K562 (cell line): ENCODE results near the gene PTPRR. TPM values are rescaled to one million over a fixed set of nuclear protein-coding genes. Genes with fewer than 3 reads are reported as not detected.

ENCODE experiments used
- ATF1 ChIP-seq, 2 experiments: fragments of 450-650 bp in 1 of 2; IDR thresholded peaks; 2 replicates each; pipeline ENCODE4 v1.6.1; 2016; ENCODE audit warnings: missing compliant biosample characterization in 1 of 2, missing genetic modification characterization in 1 of 2
- BHLHE40 ChIP-seq: IDR thresholded peaks from 2 replicates; pipeline ENCODE4 v1.6.1; 2011; ENCODE audit warnings: low read length, improper control_type of control experiment
- C11orf30 ChIP-seq: fragments of 450-650 bp; IDR thresholded peaks from 2 replicates; pipeline ENCODE4 v1.6.1; 2016; ENCODE audit warnings: low read depth, mild to moderate bottlenecking
- CBFB ChIP-seq: sonication (generic); formaldehyde crosslinking; IDR thresholded peaks from 2 replicates; pipeline ENCODE4 v1.4.0; 2020; ENCODE audit warnings: mild to moderate bottlenecking, missing genetic modification reagents
- CEBPB ChIP-seq: fragments of 450-650 bp; IDR thresholded peaks from 2 replicates; pipeline ENCODE4 v1.6.1; 2016; ENCODE audit warnings: missing genetic modification characterization, missing compliant biosample characterization
- CTBP1 ChIP-seq: fragments of 450-650 bp; IDR thresholded peaks from 2 replicates; pipeline ENCODE4 v1.6.1; 2016; ENCODE audit warnings: borderline replicate concordance
- DDX20 ChIP-seq: fragments of 450-650 bp; IDR thresholded peaks from 2 replicates; pipeline ENCODE4 v1.6.1; 2016; ENCODE audit warnings: missing genetic modification characterization, low read depth, mild to moderate bottlenecking, missing compliant biosample characterization, moderate library complexity
- GATAD2B ChIP-seq: fragments of 450-650 bp; IDR thresholded peaks from 2 replicates; pipeline ENCODE4 v1.6.1; 2017; ENCODE audit warnings: mild to moderate bottlenecking, borderline replicate concordance
- HMGN3 ChIP-seq: IDR thresholded peaks from 2 replicates; pipeline ENCODE4 v1.6.1; 2011; ENCODE audit warnings: borderline replicate concordance, low read depth, mild to moderate bottlenecking, mixed read lengths, low read length; ENCODE audit not compliant: insufficient read length; ENCODE audit errors: extremely low read depth
- LCOR ChIP-seq: sonication (generic); formaldehyde crosslinking; IDR thresholded peaks from 2 replicates; pipeline ENCODE4 v1.8.0; 2022; ENCODE audit warnings: mild to moderate bottlenecking, missing genetic modification reagents
- NCOA1 ChIP-seq: fragments of 450-650 bp; IDR thresholded peaks from 2 replicates; pipeline ENCODE4 v1.6.1; 2016; ENCODE audit warnings: low read depth
- NCOA6 ChIP-seq: fragments of 450-650 bp; IDR thresholded peaks from 2 replicates; pipeline ENCODE4 v1.6.1; 2017; ENCODE audit warnings: mild to moderate bottlenecking
- NFE2 ChIP-seq: IDR thresholded peaks from 2 replicates; pipeline ENCODE4 v1.6.1; 2014; ENCODE audit warnings: antibody characterized with exemption, low read depth
- RBFOX2 ChIP-seq: fragments of 200-400 bp; formaldehyde crosslinking; IDR thresholded peaks from 2 replicates; pipeline ENCODE4 v1.6.1; 2017; ENCODE audit warnings: low read depth, mild to moderate bottlenecking, low read length, moderate library complexity
- RBM17 ChIP-seq: fragments of 200-400 bp; formaldehyde crosslinking; IDR thresholded peaks from 2 replicates; pipeline ENCODE4 v1.6.1; 2017; ENCODE audit warnings: low read depth, mild to moderate bottlenecking, low read length, borderline replicate concordance
- RBM22 ChIP-seq: fragments of 200-400 bp; formaldehyde crosslinking; IDR thresholded peaks from 2 replicates; pipeline ENCODE4 v1.6.1; 2018; ENCODE audit warnings: low read length, low read depth; ENCODE audit not compliant: poor library complexity, severe bottlenecking
- RCOR1 ChIP-seq, 2 experiments: IDR thresholded peaks; 2 replicates each; pipeline ENCODE4 v1.6.1; 2012; ENCODE audit warnings: low read depth in 2 of 2, low read length in 2 of 2, borderline replicate concordance in 1 of 2, improper control_type of control experiment in 1 of 2
- SMAD4 ChIP-seq: fragments of 250-450 bp; sonication (Bioruptor Pico); conservative IDR thresholded peaks from 2 replicates; pipeline ENCODE4 v1.8.0; 2021; ENCODE audit warnings: inconsistent platforms, mild to moderate bottlenecking, moderate library complexity
- SRF ChIP-seq, 2 experiments: fragments of 250-450, 450-650 bp in 1 of 2; sonication (Bioruptor Pico) in 1 of 2; sonication (generic) in 1 of 2; formaldehyde crosslinking; IDR thresholded peaks; 2 replicates each; pipeline versions ENCODE4 v1.5.0 to v1.5.1; 2020 to 2022; ENCODE audit warnings: mild to moderate bottlenecking in 1 of 2, missing genetic modification reagents in 1 of 2
- STAT5A ChIP-seq: IDR thresholded peaks from 2 replicates; pipeline ENCODE4 v1.6.1; 2012; ENCODE audit warnings: low read length, inconsistent platforms, borderline replicate concordance
- TBL1XR1 ChIP-seq, 2 experiments: IDR thresholded peaks; 2 replicates each; pipeline ENCODE4 v1.6.1; 2012; ENCODE audit warnings: improper control_type of control experiment in 2 of 2, low read length in 2 of 2, mild to moderate bottlenecking in 1 of 2
- TRIM28 ChIP-seq: fragments of 450-650 bp; IDR thresholded peaks from 2 replicates; pipeline ENCODE4 v1.6.1; 2017
- ZBTB34 ChIP-seq: fragments of 250-450 bp; sonication (Bioruptor Pico); IDR thresholded peaks from 2 replicates; pipeline ENCODE4 v1.8.0; 2021; ENCODE audit warnings: mild to moderate bottlenecking, moderate library complexity
- ZBTB8A ChIP-seq: fragments of 450-650 bp; IDR thresholded peaks from 2 replicates; pipeline ENCODE4 v1.6.1; 2018; ENCODE audit warnings: mild to moderate bottlenecking, moderate library complexity; ENCODE audit not compliant: partially characterized antibody
- ZNF165 ChIP-seq: fragments of 250-450 bp; sonication (Bioruptor Pico); IDR thresholded peaks from 2 replicates; pipeline ENCODE4 v1.4.0; 2020; ENCODE audit warnings: borderline replicate concordance
- ZNF347 ChIP-seq: fragments of 450-650 bp; formaldehyde crosslinking; IDR thresholded peaks from 2 replicates; pipeline ENCODE4 v1.4.0; 2020; ENCODE audit warnings: low read depth, mild to moderate bottlenecking, moderate library complexity
- ZNF561 ChIP-seq: fragments of 450-650 bp; formaldehyde crosslinking; conservative IDR thresholded peaks from 2 replicates; pipeline ENCODE4 v1.4.0; 2020; ENCODE audit warnings: mild to moderate bottlenecking, moderate library complexity
- polyA plus RNA-seq, 8 experiments: library from polyadenylated mRNA; depleted of rRNA in 4 of 8; stranded (reverse) in 5 of 8; unstranded in 3 of 8; fragments of >200 nt; fragmentation: Nextera tagmentation in 2 of 8; fragmentation: Illumina TruSeq in 1 of 8; extraction: Ambion mirVana in 2 of 8; extraction: Trizol in 1 of 8; gene quantifications; 2 replicates each; pipeline versions ENCODE4 v1.2.1 to v1.2.3, GENCODE V29; 2011 to 2014; ENCODE audit warnings: inconsistent platforms in 1 of 8, missing spikeins in 1 of 8
- total RNA-seq, 7 experiments: library from RNA; depleted of rRNA in 6 of 7; stranded (reverse); fragments of >200 nt in 6 of 7; fragmentation: Illumina TruSeq in 2 of 7; extraction: Trizol in 2 of 7; gene quantifications; 2 replicates each; pipeline versions ENCODE4 v1.2.1 to v1.2.3, GENCODE V29; 2011 to 2021; ENCODE audit warnings: low replicate concordance in 1 of 7
- TF ChIP-seq, protein P1 (sequence below): sonication (generic); IDR thresholded peaks from 2 replicates; pipeline ENCODE4 v1.6.1; 2016

PTPRR gene
- total and polyA plus RNA-seq, 9 of the 15 experiments (the other 6 are each of a cell fraction or from before 2014, with no cell fraction given) = 6.6 to 41.7 (median 12.3) TPM

DNA sequence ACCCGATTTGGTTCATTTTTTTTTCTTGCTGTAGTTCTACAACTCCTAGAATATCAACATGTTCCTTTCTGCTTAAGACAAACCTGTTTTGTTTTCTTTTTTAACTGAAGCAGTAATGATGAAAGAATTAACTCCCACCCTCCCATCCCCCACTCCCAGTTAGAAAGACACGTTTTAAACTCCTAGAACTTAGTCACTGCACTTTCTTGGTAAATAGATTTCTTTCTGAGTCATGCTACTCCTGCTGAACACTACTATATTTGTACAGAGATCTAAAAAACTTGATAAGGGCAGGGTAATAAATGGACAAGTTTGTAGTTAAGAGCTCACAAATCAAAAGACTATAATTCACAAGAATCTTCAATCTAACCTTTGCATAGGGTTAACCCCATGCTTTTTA, 164.4 kb downstream of the PTPRR start (continued):
- peak in 1 of 2 experiments; percentile 77; a peak in 2 of 4 replicates for TF ChIP-seq RCOR1 (IDR thresholded peaks at IDR 0.05; ENCODE audit: borderline replicate concordance in 1 of 2, low read depth in 2 of 2, low read length in 2 of 2)
- TF ChIP-seq GATAD2B = 0 out of 2 replicates have a peak, but pooled peaks have one; percentile 15
- no peak for TF ChIP-seq DDX20 (tag)
- no peak for TF ChIP-seq ZNF347 (CRISPR knock-in tag)
- no peak for TF ChIP-seq ZNF165 (CRISPR knock-in tag)
- TF ChIP-seq CTBP1 = no peak
- no peak for TF ChIP-seq LCOR
- 0 out of 2 replicates have a peak, but pooled peaks have one; percentile 55 for TF ChIP-seq BHLHE40
- no peak for TF ChIP-seq ZNF561
- TF ChIP-seq NCOA6 = no peak
- TF ChIP-seq C11orf30 = peak; percentile 56
- no peak for TF ChIP-seq NCOA1
- peak; percentile 80 for TF ChIP-seq NFE2
- no peak for TF ChIP-seq CBFB (CRISPR knock-in tag)
- no peak for TF ChIP-seq ZBTB34 (CRISPR knock-in tag)
- peak; percentile 64; the same call in 1 of the 2 replicates for TF ChIP-seq STAT5A
- TF ChIP-seq HMGN3 = peak; percentile 30
- TF ChIP-seq ATF1 (CRISPR knock-in tag; IDR thresholded peaks at IDR 0.05) = no peak
- no peak for TF ChIP-seq ATF1 (tag; IDR thresholded peaks at IDR 0.05)
- peak in 1 of 2 experiments; percentile 71; a peak in 1 of 4 replicates for TF ChIP-seq TBL1XR1 (IDR thresholded peaks at IDR 0.05; ENCODE audit: low read length in 2 of 2)
- TF ChIP-seq, protein P1, sequence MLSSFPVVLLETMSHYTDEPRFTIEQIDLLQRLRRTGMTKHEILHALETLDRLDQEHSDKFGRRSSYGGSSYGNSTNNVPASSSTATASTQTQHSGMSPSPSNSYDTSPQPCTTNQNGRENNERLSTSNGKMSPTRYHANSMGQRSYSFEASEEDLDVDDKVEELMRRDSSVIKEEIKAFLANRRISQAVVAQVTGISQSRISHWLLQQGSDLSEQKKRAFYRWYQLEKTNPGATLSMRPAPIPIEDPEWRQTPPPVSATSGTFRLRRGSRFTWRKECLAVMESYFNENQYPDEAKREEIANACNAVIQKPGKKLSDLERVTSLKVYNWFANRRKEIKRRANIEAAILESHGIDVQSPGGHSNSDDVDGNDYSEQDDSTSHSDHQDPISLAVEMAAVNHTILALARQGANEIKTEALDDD = peak; percentile 87
- no peak for TF ChIP-seq RBM22
- peak in 1 of 2 experiments; percentile 92; a peak in 2 of 4 replicates for TF ChIP-seq SRF (CRISPR knock-in tag; IDR thresholded peaks at IDR 0.05)
- 0 out of 2 replicates have a peak, but pooled peaks have one; percentile 37 for TF ChIP-seq RBFOX2
- TF ChIP-seq RBM17 = no peak
- no peak for TF ChIP-seq CEBPB (tag)
- no peak for TF ChIP-seq SMAD4
- no peak for TF ChIP-seq TRIM28
- no peak for TF ChIP-seq ZBTB8A
